GM12875 (cell line): Measurements from ENCODE around the gene POLR3E.

Experiments
- H3K4me3 ChIP-seq: one replicate; pipeline ENCODE4 v1.5.1; 2011; ENCODE audit warnings: low read depth, low read length, control low read depth
- CTCF ChIP-seq: IDR thresholded peaks from 2 replicates; pipeline ENCODE4 v1.5.1; 2011; ENCODE audit warnings: low read depth, mild to moderate bottlenecking, control low read depth, inconsistent platforms, low read length, moderate library complexity, borderline replicate concordance; ENCODE audit not compliant: insufficient read depth

The POLR3E gene

DNA sequence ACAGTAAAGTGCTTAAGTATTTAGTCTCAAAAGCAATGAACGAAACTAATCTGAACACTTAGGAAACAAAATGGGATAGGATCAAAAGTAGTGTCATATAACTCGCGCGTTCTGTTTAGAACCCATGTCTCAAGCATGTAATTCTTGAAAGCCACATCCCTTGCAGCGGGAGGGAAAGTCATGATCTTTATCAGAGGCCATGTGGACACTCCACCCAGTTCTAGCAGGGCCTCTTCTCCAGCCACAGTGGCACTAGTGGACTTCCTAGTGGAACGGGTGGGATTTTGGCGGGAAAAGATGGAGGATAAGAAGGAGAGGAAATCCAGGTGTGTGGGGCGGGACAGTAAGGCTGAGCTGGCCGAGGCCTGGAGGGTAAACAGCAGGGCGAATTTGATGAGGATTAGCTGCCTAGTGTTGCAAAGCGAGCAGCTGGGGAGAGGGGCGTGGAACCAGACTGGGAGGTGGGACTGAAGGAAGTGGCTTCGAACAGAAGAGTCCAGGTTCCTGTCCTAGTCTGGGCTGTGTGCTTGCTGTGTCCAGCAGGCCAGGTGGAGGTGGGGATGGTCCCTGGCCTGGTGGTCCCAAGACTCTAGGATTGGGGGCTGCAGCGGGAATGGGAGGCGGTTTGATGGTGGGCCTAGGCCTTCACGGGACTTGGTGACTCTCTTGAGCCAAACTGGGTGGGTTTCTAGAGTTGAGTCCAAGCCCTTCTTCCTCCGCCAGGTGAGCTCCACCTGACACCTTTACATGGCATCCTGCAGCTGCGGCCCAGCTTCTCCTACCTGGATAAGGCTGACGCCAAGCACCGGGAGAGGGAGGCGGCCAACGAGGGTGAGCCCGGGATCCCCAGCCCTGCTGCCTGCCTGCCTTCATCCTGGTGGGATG lies 15.9 kb downstream of the POLR3E start:
- no peak overlapping the region for H3K4me3 ChIP-seq
- no peak for TF ChIP-seq CTCF

DNA sequence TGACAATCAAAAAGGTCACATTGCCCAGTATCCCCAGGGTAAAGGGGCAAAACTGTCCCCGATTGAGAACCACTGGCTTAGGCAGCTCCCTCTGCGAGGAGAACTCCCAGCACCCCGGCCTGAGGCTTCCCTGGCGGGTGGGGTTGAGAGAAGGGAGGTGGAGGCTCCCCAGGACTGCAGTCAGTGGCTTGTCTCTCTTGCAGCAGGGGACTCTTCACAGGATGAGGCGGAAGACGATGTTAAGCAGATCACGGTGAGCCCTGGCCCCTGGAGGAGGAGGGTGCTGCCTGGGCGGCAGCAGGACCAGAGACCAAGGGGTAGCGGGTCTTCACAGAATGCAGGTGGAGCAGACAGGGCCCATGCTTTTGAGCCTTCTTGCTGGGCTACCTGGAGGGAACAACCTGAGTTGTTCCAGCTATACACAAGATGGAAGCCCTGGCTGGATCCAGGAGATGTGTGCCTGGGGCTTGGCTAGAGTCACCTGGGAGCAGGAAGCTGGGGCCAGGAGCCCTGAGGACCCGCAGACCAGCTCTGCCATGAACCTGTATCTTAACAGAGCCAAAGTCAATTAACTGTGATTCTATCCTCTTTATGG lies 16.8 kb downstream of the POLR3E start:
- no peak overlapping the region for H3K4me3 ChIP-seq

GRCh38 chr16:22314661-22315626 lies 17.7 kb downstream of the POLR3E start:
- H3K4me3 ChIP-seq: no peak overlapping the region
- TF ChIP-seq CTCF: no peak

More for the DNA sequence above, 16.8 kb downstream of the POLR3E start:
- TF ChIP-seq CTCF: no peak

GRCh38 chr16:22315979-22316378 lies 18.8 kb downstream of the POLR3E start:
- no peak for TF ChIP-seq CTCF

DNA sequence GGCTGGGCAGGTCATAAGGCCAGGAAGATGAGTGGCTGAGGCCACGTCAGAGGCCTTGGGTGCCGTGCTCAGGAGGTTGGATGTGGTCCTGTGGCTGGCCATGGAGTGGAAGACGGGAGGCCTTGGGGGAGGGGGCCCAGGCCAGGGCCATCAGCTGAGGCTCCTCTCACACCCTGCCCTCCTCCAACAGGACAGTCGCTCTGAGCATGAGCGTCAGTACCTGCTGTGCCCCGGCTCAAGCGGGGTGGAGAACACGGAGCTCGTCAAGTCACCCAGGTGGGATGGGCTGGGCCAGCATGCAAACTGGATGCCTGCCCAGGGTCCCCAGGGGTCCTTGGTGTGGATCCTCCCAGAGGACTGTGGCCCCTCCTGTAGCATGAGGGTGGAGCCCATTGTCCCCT lies 19.2 kb downstream of the POLR3E start:
- H3K4me3 ChIP-seq: no peak overlapping the region
- no peak for TF ChIP-seq CTCF

More at GRCh38 chr16:22315979-22316378, 18.8 kb downstream of the POLR3E start:
- no peak overlapping the region for H3K4me3 ChIP-seq

DNA sequence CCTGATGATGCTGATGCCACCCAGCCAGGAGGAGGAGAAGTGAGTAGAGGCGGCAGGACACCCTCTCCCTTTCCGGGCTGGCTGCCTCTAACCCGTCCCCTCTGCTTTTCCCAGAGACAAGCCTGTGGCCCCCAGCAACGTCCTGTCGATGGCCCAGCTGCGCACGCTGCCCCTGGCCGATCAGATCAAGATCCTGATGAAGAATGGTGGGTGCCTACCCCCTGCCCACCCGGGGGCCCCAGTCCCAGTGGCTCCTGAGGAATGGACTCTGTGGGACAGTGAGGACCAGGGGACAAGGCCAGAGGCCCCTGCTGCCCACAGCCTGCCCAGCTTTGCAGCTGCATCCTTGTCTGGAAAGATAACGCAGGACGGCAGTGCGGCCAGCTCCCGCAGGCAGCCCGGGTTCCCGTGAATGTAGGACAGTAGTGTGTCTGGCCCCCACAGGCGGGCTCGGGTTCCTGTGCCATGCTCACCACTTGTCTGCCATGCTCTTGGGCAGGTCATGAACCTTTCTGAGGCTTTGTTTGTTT lies 19.9 kb downstream of the POLR3E start:
- no peak overlapping the region for H3K4me3 ChIP-seq
- TF ChIP-seq CTCF: no peak
